HG02642 (cell line): ENCODE data around the gene NBPF3.
"Not testable (repeated sequence)": the region's sequence is repeated elsewhere in the genome, so short reads cannot be mapped to it uniquely, and the experiment has no call there.

Experiments
- ATAC-seq: cut with Tn5 transposase; IDR thresholded peaks from one replicate; pipeline ENCODE4 v1.9.1; 2021; ENCODE audit warnings: mild to moderate bottlenecking; ENCODE audit not compliant: unreplicated experiment, poor library complexity

The NBPF3 gene, protein sequence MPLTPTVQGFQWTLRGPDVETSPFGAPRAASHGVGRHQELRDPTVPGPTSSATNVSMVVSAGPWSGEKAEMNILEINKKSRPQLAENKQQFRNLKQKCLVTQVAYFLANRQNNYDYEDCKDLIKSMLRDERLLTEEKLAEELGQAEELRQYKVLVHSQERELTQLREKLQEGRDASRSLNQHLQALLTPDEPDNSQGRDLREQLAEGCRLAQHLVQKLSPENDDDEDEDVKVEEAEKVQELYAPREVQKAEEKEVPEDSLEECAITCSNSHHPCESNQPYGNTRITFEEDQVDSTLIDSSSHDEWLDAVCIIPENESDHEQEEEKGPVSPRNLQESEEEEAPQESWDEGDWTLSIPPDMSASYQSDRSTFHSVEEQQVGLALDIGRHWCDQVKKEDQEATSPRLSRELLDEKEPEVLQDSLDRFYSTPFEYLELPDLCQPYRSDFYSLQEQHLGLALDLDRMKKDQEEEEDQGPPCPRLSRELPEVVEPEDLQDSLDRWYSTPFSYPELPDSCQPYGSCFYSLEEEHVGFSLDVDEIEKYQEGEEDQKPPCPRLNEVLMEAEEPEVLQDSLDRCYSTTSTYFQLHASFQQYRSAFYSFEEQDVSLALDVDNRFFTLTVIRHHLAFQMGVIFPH

DNA sequence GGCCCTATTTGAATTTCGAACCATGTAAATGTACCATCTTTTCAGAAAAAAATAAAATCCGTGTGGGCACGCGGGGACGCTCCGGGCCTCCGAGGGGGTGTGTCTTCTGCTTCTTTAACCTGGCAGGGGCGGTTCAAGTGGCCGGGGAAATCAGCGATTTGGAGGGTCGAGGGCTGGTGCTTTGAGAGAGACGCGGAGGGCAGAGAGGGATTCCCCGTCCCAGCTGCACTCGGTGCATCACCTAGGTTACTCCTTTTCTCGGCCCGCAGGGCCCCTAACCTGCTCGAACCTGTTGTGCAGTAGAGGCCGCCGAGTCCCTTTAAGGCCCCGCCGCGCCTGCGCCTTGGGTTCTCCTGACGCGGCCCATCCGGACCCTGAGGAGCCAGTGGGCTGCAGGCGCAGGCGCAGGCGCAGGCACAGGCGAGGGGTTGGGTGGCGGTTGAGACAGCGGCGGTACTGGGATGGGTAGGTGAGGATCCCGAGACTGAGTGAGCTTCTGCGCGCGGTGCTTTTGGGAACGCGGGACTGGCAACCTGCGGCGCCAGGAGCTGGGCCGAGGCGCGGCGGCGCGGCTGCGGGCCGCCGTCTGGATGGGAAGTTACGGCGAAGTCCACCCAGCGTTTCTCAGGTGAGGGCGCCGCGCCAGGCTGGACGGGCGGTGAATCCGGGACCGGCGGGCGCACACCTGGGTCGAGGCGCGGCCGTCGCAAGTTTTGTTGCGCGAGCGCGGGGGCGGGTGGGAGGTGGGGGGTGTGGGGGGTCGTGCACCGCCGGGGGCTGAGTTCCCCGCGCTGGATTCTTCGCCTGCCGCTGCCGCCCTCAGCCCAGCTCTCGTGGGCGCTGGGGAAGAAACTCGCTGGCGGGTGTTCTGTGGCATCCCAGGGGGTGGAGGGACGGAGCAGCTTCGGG, at the start of gene NBPF3:
NBPF3 (plus strand) TSS at position 417 of the 909 bp plus-strand sequence. CDS start 4,950 bp downstream, outside the sequence.
- ATAC-seq = peak; percentile 87

DNA sequence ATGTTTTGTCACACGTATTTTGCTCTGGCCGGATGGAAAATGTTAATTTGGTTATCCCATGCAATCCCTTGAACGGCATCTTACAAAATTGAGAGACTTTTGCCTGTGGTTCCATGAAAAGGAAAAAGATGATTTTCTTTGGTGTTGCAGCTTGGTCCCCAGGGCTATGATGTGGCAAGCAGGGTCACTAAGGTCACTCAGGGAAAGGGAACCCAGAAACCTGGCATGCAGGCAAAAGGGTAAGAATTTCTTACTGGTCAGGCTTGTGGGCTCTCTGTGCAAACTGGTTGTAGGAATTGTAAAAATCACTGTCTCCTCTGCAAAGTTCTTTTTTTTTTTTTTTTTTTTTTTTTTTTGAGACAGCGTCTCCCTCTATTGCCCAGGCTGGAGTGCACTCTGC, 48.4 kb upstream of the NBPF3 start:
- ATAC-seq = no peak

DNA sequence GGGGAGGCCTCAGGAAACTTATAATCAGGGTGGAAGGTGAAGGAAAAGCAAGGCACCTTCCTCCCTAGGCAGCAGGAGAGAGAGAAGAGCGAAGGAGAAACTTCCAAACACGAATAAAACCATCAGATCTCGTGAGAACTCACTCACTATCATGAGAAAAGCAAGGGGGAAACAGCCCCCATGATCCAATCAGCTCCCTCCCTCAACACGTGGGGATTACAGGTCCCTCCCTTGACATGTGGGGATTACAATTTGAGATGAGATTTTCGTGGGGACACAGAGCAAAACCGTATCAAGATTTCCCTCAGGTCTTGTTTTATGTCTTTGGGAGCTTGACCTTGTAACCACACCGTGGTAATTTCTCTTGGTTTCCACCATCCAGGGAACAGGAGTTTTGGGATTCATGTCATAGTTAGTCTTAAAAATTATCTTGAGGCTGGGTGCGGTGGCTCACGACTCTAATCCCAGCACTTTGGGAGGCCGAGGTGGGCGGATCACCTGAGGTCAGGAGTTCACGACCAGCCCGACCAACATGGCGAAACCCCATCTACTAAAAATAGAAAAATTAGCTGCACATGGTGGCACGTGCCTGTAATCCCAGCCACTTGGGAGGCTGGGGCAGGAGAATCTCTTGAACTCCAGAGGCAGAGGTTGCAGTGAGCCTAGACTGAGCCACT, 47.2 kb upstream of the NBPF3 start:
- no peak for ATAC-seq

DNA sequence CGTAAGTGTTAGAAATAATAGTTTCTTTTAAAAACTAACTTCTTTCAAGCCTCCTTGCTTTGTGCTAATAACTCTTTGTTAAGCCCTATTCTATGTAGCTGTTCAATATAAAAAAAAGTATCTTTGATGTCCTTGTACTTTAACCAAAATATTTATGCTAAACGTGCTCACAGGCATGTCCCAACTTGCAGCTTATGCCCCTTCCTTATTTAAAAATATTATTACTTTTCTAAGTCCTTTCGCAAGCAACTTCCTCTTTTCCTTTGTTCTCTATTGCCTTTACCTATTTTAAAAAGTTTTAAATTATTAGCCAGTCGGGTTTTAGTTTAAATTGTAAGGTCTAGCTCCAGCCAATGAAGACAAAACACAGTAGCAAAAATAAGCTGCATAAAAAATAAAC, 43.4 kb upstream of the NBPF3 start:
- no peak for ATAC-seq

DNA sequence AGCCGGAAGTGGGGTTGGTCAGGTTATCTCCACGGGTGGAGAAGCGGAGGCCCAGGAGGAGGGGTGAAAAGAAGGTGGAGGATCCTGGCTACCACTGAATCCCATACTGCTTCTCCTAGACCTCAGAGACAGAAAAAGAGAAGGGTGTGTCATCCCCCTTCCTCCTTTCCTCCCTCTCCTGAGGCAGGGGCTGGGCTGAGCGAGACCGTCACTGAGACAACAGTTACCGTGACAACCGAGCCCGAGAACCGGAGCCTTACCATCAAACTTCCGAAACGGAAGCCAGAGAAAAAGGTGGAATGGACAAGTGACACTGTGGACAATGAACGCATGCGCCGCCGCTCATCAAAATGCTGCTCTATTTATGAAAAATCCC, 42.1 kb upstream of the NBPF3 start:
- no peak for ATAC-seq

DNA sequence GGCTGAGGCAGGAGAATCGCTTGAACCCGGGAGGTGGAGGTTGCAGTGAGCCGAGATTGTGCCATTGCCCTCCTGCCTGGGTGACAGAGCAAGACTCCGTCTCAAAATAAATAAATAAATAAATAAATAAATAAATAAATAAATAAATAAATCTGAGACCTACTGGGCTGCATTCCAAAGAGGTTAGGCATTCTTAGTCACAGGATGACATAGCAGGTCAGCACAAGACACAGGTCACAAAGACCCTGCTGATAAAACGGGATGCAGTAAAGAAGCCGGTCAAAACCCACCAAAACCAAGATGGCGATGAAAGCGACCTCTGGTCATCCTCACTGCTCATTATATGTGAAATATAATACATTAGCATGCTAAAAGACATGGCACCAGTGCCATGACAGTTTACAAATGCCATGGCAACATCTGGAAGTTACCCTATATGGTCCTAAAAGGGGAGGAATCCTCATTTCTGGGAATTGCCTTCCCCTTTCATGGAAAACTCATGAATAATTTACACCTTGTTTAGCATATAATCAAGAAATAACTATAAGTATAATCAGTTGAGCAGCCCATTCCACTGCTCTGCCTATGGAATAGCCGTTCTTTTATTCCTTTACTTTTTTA, 38.1 kb upstream of the NBPF3 start:
- ATAC-seq = not testable (repeated sequence)

DNA sequence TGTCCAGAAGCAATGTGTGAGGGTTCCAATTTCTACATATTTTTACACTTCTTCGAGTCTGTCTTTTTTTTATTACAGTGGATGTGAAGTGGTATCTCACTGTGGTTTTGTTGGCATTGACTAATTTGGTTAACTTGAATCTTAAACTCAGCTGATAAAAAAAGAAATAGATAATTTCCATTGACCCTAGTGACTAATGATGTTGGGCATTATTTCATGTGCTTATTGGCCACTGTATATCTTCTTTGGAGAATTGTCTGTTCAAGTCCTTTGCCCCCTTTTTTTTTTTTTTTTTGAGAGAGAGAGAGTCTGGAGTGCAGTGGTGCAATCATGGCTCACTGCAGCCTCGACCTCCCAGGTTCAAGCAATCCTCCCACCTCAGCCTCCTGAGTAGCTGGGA, 33.3 kb upstream of the NBPF3 start:
- ATAC-seq = no peak

DNA sequence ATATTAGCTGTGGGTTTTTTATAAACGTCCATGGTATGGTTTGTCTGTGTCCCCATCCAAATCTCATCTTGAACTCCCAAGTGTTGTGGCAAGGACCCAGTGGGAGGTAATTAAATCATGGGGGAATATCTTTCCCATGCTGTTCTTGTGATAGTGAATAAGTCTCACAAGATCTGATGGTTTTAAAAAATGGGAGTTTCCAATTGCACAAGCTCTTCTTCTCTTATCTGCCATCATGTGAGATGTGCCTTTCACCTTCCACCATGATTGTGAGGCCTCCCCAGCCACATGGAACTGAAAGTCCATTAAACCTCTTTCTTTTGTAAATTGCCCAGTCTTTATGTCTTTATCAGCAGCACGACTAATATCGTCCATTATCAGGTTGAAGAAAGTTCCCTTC, 30.0 kb upstream of the NBPF3 start:
- ATAC-seq = not testable (repeated sequence)

DNA sequence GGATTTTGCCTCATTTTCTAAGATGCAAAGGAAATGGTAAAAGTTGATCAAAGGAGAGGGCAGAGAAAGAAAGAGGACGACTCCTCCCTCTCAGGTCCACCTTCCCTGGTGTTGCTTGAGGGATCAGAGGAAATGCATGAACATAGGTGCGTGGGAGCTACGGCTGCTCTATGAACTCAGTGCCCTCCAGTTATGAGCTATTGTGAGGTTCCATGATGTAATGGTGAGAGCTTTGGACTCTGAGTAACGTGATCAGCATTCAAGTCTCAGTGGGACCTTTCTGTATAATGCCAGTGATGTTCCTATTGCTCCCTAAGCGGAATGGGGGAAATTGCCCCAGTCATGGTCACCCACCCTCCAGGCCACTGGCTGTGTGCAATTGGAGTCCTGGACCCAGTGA, 25.9 kb upstream of the NBPF3 start:
- no peak for ATAC-seq

DNA sequence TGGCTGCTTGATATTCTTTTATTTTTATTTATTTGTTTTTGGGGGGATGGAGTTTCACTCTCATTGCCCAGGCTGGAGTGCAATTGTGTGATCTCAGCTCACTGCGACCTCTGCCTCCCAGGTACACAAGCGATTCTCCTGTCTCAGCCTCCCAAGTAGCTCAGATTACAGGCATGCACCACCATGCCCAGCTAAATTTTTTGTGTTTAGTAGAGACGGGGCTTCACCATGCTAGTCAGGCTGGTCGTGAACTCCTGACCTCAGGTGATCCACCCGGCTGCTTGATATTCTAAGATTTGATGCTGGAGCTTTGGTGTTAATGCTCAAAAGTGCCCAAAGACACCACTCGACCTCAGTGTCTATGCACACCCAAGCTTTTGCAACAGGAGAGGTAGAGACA, 19.6 kb upstream of the NBPF3 start:
- ATAC-seq = not testable (repeated sequence)

DNA sequence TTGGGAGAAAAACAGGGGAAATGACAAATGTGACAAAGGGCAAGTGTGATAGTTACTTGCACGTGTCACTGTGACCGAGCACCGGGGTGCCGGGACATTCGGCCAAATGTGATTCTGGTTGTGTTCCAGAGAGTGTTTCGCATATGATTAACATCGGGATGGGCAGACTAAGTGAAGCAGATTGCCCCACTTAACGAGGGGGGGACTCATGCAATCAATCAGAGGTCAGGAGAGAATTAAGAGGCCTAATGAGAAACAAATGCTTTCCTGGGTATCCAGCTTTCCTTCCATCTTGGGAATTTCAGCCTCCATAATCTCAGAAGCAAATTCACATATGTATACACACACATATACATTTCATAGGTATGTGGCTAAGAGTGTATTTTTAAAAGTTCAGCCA, 18.6 kb upstream of the NBPF3 start:
- not testable (repeated sequence) for ATAC-seq

DNA sequence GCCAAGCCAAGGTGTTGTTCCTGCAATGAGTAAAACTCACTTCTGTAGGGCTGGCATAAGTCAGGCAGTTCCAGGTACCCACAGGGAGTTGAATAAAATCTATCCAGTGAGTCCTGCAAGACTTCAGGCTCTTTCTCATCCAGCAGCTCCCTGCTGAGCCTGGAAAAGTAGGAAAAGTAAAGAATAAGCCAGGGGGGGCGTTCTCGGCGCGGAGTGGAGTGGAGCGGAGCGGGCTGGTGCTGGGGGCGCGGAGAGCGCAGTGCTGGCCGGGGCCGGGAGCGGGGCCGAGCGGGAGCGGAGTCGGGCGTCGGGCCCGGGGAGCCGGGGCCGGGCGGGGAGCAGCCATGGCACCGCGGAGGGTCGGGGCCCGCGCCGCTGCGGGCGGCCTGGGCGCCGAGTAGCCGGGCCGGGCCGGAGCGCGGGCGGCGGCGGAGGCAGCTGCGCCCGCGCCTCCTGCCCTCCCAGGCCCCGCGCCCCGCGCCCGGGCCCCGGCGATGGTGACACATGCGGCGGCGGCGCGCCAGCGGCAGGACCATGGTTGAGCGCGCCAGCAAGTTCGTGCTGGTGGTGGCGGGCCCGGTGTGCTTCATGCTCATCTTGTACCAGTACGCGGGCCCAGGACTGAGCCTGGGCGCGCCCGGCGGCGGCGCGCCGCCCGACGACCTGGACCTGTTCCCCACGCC, 12.0 kb upstream of the NBPF3 start:
- ATAC-seq = peak; percentile 47

DNA sequence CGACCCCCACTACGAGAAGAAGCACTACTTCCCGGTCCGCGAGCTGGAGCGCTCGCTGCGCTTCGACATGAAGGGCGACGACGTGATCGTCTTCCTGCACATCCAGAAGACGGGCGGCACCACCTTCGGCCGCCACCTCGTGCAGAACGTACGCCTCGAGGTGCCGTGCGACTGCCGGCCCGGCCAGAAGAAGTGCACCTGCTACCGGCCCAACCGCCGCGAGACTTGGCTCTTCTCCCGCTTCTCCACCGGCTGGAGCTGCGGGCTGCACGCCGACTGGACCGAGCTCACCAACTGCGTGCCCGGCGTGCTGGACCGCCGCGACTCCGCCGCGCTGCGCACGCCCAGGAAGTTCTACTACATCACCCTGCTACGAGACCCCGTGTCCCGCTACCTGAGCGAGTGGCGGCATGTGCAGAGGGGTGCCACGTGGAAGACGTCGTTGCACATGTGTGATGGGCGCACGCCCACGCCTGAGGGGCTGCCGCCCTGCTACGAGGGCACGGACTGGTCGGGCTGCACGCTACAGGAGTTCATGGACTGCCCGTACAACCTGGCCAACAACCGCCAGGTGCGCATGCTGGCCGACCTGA, 11.4 kb upstream of the NBPF3 start:
- ATAC-seq = not testable (repeated sequence)

DNA sequence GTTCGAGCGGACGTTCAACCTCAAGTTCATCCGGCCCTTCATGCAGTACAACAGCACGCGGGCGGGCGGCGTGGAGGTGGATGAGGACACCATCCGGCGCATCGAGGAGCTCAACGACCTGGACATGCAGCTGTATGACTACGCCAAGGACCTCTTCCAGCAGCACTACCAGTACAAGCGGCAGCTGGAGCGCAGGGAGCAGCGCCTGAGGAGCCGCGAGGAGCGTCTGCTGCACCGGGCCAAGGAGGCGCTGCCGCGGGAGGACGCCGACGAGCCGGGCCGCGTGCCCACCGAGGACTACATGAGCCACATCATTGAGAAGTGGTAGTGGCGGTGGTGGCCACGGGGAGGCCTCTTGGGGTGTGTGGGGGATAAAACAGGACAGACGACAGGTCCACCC, 10.7 kb upstream of the NBPF3 start:
- not testable (repeated sequence) for ATAC-seq

DNA sequence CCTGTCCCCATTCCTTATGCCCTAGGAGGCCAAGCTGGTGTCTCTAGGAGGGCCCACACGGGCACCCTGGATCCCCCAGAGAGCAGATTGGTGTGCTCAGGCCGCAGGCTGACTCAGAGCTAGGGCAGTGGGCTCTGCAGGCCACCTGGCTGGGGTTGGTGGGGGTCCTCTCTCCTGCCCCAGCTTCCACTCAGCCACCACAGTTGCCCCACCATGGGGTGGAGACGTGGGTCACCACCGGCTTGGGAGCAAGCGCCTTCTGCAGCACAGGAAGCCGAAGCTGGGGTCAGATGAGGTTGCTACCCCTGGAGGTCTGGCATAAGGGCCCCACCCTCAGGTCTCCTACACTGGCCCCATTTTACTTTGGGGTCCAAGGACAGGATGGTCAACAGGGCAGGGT, 9.1 kb upstream of the NBPF3 start:
- ATAC-seq = not testable (repeated sequence)

DNA sequence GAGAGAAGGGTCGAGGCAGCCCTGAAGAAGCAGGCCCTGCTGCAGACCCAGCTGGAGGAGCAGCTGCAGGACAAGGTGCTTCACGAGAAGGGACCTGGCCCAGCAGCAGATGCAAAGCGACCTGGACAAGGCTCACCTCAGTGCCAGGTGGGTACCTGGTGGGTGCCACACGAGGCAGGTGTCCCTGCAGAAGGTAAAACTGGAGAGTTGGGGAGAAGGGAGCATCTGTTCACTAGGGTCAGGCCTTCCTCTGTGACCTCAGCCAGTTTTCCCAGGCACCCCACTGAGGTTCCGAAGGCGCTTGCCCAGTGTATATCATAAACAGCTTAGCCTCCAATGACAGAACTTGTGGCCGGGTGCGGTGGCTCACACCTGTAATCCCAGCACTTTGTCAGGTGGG, 5.5 kb upstream of the NBPF3 start:
- ATAC-seq = no peak

DNA sequence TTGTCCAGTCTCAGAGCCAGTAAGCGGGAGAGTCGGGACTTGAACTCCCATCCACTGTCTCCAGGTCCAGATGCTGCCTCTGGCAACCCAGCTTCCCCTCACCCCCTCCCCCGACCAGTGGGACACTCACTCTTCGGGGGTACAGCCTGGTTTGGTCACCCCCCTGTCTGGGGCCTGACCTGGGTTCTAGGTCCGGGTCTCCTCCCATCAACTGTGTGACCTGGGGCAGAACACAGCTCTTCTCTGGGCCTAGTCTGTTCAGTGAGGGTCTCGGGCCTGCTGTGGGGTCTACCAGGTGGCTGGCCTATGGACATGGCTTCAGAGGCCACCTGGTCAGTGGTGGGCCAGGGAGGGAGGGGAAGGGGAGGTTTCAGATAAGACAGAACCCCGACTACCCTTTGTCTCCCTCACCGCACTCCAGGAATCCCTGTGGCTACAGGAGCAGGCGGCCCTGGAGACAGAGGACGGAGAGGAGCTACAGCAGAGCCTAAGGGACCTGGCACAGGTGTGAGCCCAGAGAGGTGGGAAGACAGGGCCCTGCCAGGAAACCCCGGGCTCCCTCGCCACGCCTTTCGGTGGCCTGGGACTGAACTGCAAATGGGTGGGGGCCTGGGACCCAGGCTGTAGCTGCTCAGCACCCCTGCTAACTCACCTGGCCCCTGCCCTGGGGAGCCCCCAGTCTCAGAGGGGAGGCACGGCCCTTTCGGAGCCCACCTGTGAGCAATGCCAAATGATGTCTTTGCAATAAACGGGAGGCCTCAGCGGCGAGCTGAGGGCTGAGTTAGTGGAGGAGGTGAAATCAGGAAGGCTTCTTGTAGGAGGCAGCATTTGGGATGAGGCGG, 4.1 kb upstream of the NBPF3 start:
- no peak for ATAC-seq
